PC-9 (cell line): ENCODE data around the gene CCDC88C. TPM values are rescaled to one million over a fixed set of nuclear protein-coding genes. Genes with fewer than 3 reads are reported as not detected.
"Not testable (repeated sequence)": the region's sequence is repeated elsewhere in the genome, so short reads cannot be mapped to it uniquely, and the experiment has no call there.

Experiments used
- BruUV-seq: library from RNA; stranded (reverse); fragments of 400-500 nt; replicated peaks from 2 replicates; lab custom pipeline; 2021; lab: Mats Ljungman, UMichigan
- CTCF ChIA-PET: fragments of 300-600 bp; sonication (Branson Sonifier 250); formaldehyde crosslinking; loops from one replicate; lab custom pipeline; 2022; ENCODE audit warnings: antibody characterized with exemption; lab: Charles Lee
- POLR2A ChIA-PET: fragments of 300-600 bp; sonication (Branson Sonifier 250); formaldehyde crosslinking; loops from one replicate; lab custom pipeline; 2022; ENCODE audit warnings: antibody characterized with exemption; ENCODE audit not compliant: unreplicated experiment; lab: Charles Lee
- DNase-seq, 2 experiments: peaks; one replicate each; pipeline versions ENCODE4 v3.0.0 to v3.0.0-alpha.2; 2015 to 2022; ENCODE audit warnings: mixed read lengths in 1 of 2
- H2AFZ ChIP-seq: fragments of 200-600 bp; sonication (generic); 2 replicates; pipeline ENCODE4 v1.8.1; 2017; ENCODE audit warnings: antibody characterized with exemption
- H3F3A ChIP-seq: fragments of 200-600 bp; sonication (generic); 2 replicates; pipeline ENCODE4 v1.8.1; 2017; ENCODE audit warnings: antibody characterized with exemption, mild to moderate bottlenecking, low read depth; ENCODE audit not compliant: insufficient read depth
- H3K27ac ChIP-seq: fragments of 200-600 bp; sonication (generic); 2 replicates; pipeline ENCODE4 v1.6.1; 2016; ENCODE audit warnings: mixed run types
- H3K27me3 ChIP-seq: fragments of 200-600 bp; sonication (generic); 2 replicates; pipeline ENCODE4 v1.6.1; 2016; ENCODE audit warnings: low read depth, mixed run types; ENCODE audit not compliant: insufficient read depth
- H3K36me3 ChIP-seq: fragments of 200-600 bp; sonication (generic); 2 replicates; pipeline ENCODE4 v1.6.1; 2016; ENCODE audit warnings: low read depth, mixed run types
- H3K4me1 ChIP-seq: fragments of 200-600 bp; sonication (generic); replicated peaks from 2 replicates; pipeline ENCODE4 v1.6.1; 2016; ENCODE audit warnings: mixed run types; ENCODE audit not compliant: insufficient read depth
- H3K4me2 ChIP-seq: fragments of 200-600 bp; sonication (generic); 2 replicates; pipeline ENCODE4 v1.6.1; 2017; ENCODE audit warnings: mixed run types
- H3K4me3 ChIP-seq: fragments of 200-600 bp; sonication (generic); 2 replicates; pipeline ENCODE4 v1.6.1; 2016; ENCODE audit warnings: mixed run types
- H3K79me2 ChIP-seq: fragments of 200-600 bp; sonication (generic); 2 replicates; pipeline ENCODE4 v1.6.1; 2017; ENCODE audit warnings: low read depth, mixed run types
- H3K9me2 ChIP-seq: fragments of 200-600 bp; sonication (generic); 2 replicates; pipeline ENCODE4 v1.8.1; 2017; ENCODE audit warnings: mild to moderate bottlenecking; ENCODE audit not compliant: insufficient read depth
- H3K9me3 ChIP-seq: fragments of 200-600 bp; sonication (generic); 2 replicates; pipeline ENCODE4 v1.8.1; 2016; ENCODE audit warnings: low read depth; ENCODE audit not compliant: insufficient read depth
- H4K20me1 ChIP-seq: fragments of 200-600 bp; sonication (generic); 2 replicates; pipeline ENCODE4 v1.8.1; 2017; ENCODE audit not compliant: insufficient read depth
- CTCF ChIP-seq: fragments of 200-600 bp; sonication (generic); conservative IDR thresholded peaks from 2 replicates; pipeline ENCODE4 v1.6.1; 2017; ENCODE audit warnings: mixed run types, antibody characterized with exemption, mild to moderate bottlenecking, moderate library complexity
- EZH2 ChIP-seq: fragments of 200-600 bp; sonication (generic); IDR thresholded peaks from 2 replicates; pipeline ENCODE4 v1.8.0; 2017; ENCODE audit warnings: antibody characterized with exemption, low read depth
- intact Hi-C: fragments of 100-400 bp; cut with micrococcal nuclease; formaldehyde crosslinking; loops from one replicate; pipeline ENCODE4 v1.10.0; 2022; ENCODE audit not compliant: unreplicated experiment
- total RNA-seq: library from RNA; stranded (reverse); gene quantifications from 2 replicates; pipeline ENCODE4 v1.2.3, GENCODE V29; 2021

The CCDC88C gene
- total RNA-seq, 1 experiment from 2014 or later = 7.4 TPM

GRCh38 chr14:91429385-91429784, 11.8 kb upstream of the CCDC88C start:
- Histone ChIP-seq H3F3A (no peaks in the 10 kb centered on the region), H3K79me2 (no peaks in the 10 kb centered on the region), H3K9me2 (no peaks in the 10 kb centered on the region), H4K20me1 (no peaks in the 10 kb centered on the region), H3K27me3 (no peaks in the 10 kb centered on the region), H3K9me3 (no peaks in the 10 kb centered on the region), H3K4me3 (no peak overlapping the region), H3K4me2 (no peak overlapping the region), H3K36me3 (no peaks in the 10 kb centered on the region), H3K27ac (no peak overlapping the region), H3K4me1 (no peaks in the 10 kb centered on the region), H2AFZ (no peak overlapping the region)
- CTCF ChIA-PET = no interaction called here
- intact Hi-C loops = no loop called here
- POLR2A ChIA-PET = no interaction called here
- TF ChIP-seq EZH2 = no peak
- TF ChIP-seq CTCF = no peak
- DNase-seq = no peak
- BruUV-seq = no TSS peak

- H3K9me3 ChIP-seq, H3K36me3 ChIP-seq, H3K4me3 ChIP-seq, H3K79me2 ChIP-seq, H3K4me2 ChIP-seq, H3K27me3 ChIP-seq, intact Hi-C loops, H4K20me1 ChIP-seq, CTCF ChIA-PET, BruUV-seq, DNase-seq, H3F3A ChIP-seq, H3K27ac ChIP-seq, H2AFZ ChIP-seq, H3K9me2 ChIP-seq, H3K4me1 ChIP-seq, POLR2A ChIA-PET: not testable (repeated sequence)
These were observed 11.3 kb upstream of the CCDC88C start for GRCh38 chr14:91428931-91429330.

- H3K79me2 ChIP-seq, DNase-seq, H3K9me2 ChIP-seq, H3K27ac ChIP-seq, H4K20me1 ChIP-seq, H3F3A ChIP-seq, BruUV-seq, H3K4me3 ChIP-seq, H3K36me3 ChIP-seq, intact Hi-C loops, H2AFZ ChIP-seq, H3K27me3 ChIP-seq, H3K9me3 ChIP-seq, CTCF ChIA-PET, H3K4me1 ChIP-seq, H3K4me2 ChIP-seq, POLR2A ChIA-PET: not testable (repeated sequence)
These were observed 7.9 kb upstream of the CCDC88C start for GRCh38 chr14:91425531-91425944.

GRCh38 chr14:91424813-91425530, 7.4 kb upstream of the CCDC88C start:
- intact Hi-C loops = no loop called here
- Histone ChIP-seq H3K4me1 (no peaks in the 10 kb centered on the region), H2AFZ (no peak overlapping the region)

More at GRCh38 chr14:91424813-91425530, 7.4 kb upstream of the CCDC88C start:
- no peak for DNase-seq
- ChIA-PET POLR2A (no interaction called here), CTCF (no interaction called here)
- Histone ChIP-seq H3K36me3 (no peaks in the 10 kb centered on the region), H3K4me3 (no peak overlapping the region), H4K20me1 (no peaks in the 10 kb centered on the region), H3K27ac (no peak overlapping the region), H3K27me3 (no peaks in the 10 kb centered on the region), H3K79me2 (no peaks in the 10 kb centered on the region), H3K9me2 (no peaks in the 10 kb centered on the region), H3K9me3 (no peaks in the 10 kb centered on the region), H3F3A (no peaks in the 10 kb centered on the region), H3K4me2 (no peak overlapping the region)
- no TSS peak for BruUV-seq
- TF ChIP-seq EZH2 (no peak), CTCF (no peak)
